ENCODE results near the gene DNAAF8.

The DNAAF8 gene

GRCh38 chr16:4776141-4776705 lies 41.9 kb downstream of the DNAAF8 start:
- Histone ChIP-seq H3K27ac (no peak overlapping the region), H3K36me3 (no peaks in the 10 kb centered on the region), H3K9me3 (no peaks in the 10 kb centered on the region), H3K4me1 (ENCODE audit: control insufficient read depth in 1 of 2, insufficient read depth in 1 of 2, low read depth in 1 of 2, low read length in 1 of 2) (peaks cover 11 to 17% of the 10 kb centered on the region in 2 experiments), H3K27me3 (no peaks in the 10 kb centered on the region), H3K4me3 (ENCODE audit: low read depth in 1 of 2, low read length in 1 of 2) (no peak overlapping the region)
- TF ChIP-seq, protein P1, sequence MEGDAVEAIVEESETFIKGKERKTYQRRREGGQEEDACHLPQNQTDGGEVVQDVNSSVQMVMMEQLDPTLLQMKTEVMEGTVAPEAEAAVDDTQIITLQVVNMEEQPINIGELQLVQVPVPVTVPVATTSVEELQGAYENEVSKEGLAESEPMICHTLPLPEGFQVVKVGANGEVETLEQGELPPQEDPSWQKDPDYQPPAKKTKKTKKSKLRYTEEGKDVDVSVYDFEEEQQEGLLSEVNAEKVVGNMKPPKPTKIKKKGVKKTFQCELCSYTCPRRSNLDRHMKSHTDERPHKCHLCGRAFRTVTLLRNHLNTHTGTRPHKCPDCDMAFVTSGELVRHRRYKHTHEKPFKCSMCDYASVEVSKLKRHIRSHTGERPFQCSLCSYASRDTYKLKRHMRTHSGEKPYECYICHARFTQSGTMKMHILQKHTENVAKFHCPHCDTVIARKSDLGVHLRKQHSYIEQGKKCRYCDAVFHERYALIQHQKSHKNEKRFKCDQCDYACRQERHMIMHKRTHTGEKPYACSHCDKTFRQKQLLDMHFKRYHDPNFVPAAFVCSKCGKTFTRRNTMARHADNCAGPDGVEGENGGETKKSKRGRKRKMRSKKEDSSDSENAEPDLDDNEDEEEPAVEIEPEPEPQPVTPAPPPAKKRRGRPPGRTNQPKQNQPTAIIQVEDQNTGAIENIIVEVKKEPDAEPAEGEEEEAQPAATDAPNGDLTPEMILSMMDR (IDR thresholded peaks at IDR 0.05), result no peak

DNA sequence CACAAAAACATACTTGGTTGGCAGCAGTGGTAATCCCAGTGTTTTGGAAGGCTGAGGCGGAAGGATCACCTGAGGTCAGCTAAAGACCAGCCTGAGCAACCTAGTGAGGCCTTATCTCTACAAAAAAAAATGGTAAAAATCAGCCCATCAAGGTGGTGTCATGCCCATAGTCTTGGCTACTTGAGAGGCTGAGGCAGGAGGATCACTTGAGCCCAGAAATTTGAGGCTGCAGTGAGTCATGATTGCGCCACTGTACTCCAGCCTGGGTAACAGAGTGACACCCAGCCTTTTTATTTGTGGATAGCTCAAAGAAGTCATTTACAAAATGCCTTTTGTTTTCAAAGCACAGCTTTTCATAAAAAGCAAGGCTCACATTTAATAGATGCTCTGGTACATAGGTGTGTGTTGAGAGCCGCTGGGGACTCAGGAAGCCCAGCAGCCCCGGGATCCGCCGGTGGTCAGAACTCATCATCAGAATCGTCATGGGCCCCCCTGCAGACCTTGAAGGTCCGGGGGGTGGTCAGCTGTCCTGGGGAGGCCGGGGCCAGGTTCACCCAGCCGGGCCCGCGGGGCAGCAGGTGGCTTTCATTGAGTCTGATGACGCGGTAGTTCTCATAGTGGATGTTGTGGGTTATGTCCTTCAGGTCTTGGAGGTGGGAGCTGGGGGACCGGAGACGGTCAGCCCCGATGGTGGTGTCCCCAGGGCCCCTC lies 43.2 kb downstream of the DNAAF8 start:
- Histone ChIP-seq H3K9me3 (no peaks in the 10 kb centered on the region), H3K36me3 (no peaks in the 10 kb centered on the region), H3K4me3 (ENCODE audit: low read depth in 1 of 2, low read length in 1 of 2) (no peak overlapping the region), H3K27me3 (no peaks in the 10 kb centered on the region), H3K4me1 (ENCODE audit: control insufficient read depth in 1 of 2, insufficient read depth in 1 of 2, low read depth in 1 of 2, low read length in 1 of 2) (peaks cover 11 to 18% of the 10 kb centered on the region in 2 experiments), H3K27ac (no peak overlapping the region)
- TF ChIP-seq, protein P1 (IDR thresholded peaks at IDR 0.05), result no peak

- TF ChIP-seq, protein P1 (IDR thresholded peaks at IDR 0.05), result no peak
- Histone ChIP-seq H3K27me3 (no peaks in the 10 kb centered on the region), H3K27ac (no peak overlapping the region), H3K9me3 (no peaks in the 10 kb centered on the region), H3K4me1 (ENCODE audit: control insufficient read depth in 1 of 2, insufficient read depth in 1 of 2, low read depth in 1 of 2, low read length in 1 of 2) (peaks cover 11 to 18% of the 10 kb centered on the region in 2 experiments), H3K36me3 (no peaks in the 10 kb centered on the region), H3K4me3 (ENCODE audit: low read depth in 1 of 2, low read length in 1 of 2) (no peak overlapping the region)
Observed at GRCh38 chr16:4778050-4778392, 43.7 kb downstream of the DNAAF8 start.

- no peak overlapping the region for H3K27ac ChIP-seq
- no peak overlapping the region for H3K4me3 ChIP-seq (ENCODE audit: low read depth in 1 of 2, low read length in 1 of 2)
- no peaks in the 10 kb centered on the region for H3K36me3 ChIP-seq
- TF ChIP-seq, protein P1 (IDR thresholded peaks at IDR 0.05), result no peak
- H3K4me1 ChIP-seq (ENCODE audit: control insufficient read depth in 1 of 2, insufficient read depth in 1 of 2, low read depth in 1 of 2, low read length in 1 of 2), result peaks cover under 1 to 9% of the 10 kb centered on the region in 2 experiments
- no peaks in the 10 kb centered on the region for H3K27me3 ChIP-seq
- no peaks in the 10 kb centered on the region for H3K9me3 ChIP-seq
Observed at GRCh38 chr16:4780235-4780634, 45.9 kb downstream of the DNAAF8 start.

DNA sequence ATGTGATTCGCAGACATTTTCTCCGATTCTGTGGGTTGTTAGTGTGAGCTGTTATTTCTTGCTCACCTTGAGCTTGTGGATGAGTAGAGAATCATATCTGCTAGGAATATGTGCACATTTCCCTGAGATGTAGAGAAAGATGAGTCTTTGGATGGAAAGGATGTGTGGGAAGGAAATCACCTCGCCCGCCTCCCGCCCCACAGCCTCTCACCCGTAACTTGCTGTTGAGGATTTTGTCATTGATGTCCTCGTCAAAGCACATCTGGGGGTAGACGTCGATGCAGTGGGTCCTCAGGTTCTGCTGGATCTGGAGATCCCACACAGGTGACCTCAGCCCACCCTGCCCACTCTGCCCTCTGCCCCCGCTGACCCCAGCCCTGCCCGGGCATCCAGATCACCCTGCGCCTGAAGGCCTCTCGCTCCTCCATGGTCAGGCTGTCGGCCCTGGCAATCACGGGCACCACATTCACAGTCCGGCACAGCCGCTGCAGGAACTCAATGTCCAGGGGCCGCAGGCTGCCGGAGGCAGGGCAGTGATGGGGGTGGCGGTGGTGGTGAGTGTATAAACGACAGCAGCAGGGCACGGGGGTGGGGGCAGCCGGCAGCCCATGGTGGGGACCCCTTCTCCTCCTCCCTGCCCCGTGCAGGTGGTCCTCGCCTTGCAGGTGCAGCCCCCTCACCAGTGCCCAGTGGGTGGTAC lies 49.1 kb downstream of the DNAAF8 start:
- H3K27me3 ChIP-seq, result no peaks in the 10 kb centered on the region
- no peak overlapping the region for H3K27ac ChIP-seq
- H3K36me3 ChIP-seq, result no peaks in the 10 kb centered on the region
- peaks cover 0 to 7% of the 10 kb centered on the region in 2 experiments for H3K4me1 ChIP-seq (ENCODE audit: control insufficient read depth in 1 of 2, insufficient read depth in 1 of 2, low read depth in 1 of 2, low read length in 1 of 2)
- no peak overlapping the region for H3K4me3 ChIP-seq (ENCODE audit: low read depth in 1 of 2, low read length in 1 of 2)
- no peaks in the 10 kb centered on the region for H3K9me3 ChIP-seq
- TF ChIP-seq, protein P1 (IDR thresholded peaks at IDR 0.05), result no peak
